Measurements from ENCODE around the gene FCN1.

The FCN1 gene

GRCh38 chr9:134951461-134951860 lies 33.7 kb upstream of the FCN1 start:
- H3K27ac ChIP-seq (ENCODE audit: low read depth, low read length): no peak overlapping the region
- no peak overlapping the region for H2AFZ ChIP-seq (ENCODE audit: low read length, unreplicated experiment)
- no peaks in the 10 kb centered on the region for H3K36me3 ChIP-seq (ENCODE audit: insufficient read depth, low read length)
- H3K4me3 ChIP-seq (ENCODE audit: low read depth, low read length): no peak overlapping the region
- H3K79me2 ChIP-seq (ENCODE audit: control insufficient read depth, insufficient read depth, low read length, unreplicated experiment): no peaks in the 10 kb centered on the region
- peaks cover 47% of the 10 kb centered on the region for H3K27me3 ChIP-seq (ENCODE audit: insufficient read depth, low read length)
- no peaks in the 10 kb centered on the region for H3K4me1 ChIP-seq (ENCODE audit: control insufficient read depth, insufficient read depth, low read length, unreplicated experiment)

GRCh38 chr9:134950386-134951210 lies 32.9 kb upstream of the FCN1 start:
- Histone ChIP-seq H3K4me1 (ENCODE audit: control insufficient read depth, insufficient read depth, low read length, unreplicated experiment) (no peaks in the 10 kb centered on the region), H3K36me3 (ENCODE audit: insufficient read depth, low read length) (no peaks in the 10 kb centered on the region), H3K27me3 (ENCODE audit: insufficient read depth, low read length) (peaks cover 56% of the 10 kb centered on the region), H3K27ac (ENCODE audit: low read depth, low read length) (no peak overlapping the region), H3K79me2 (ENCODE audit: control insufficient read depth, insufficient read depth, low read length, unreplicated experiment) (no peaks in the 10 kb centered on the region), H3K4me3 (ENCODE audit: low read depth, low read length) (no peak overlapping the region), H2AFZ (ENCODE audit: low read length, unreplicated experiment) (no peak overlapping the region)

DNA sequence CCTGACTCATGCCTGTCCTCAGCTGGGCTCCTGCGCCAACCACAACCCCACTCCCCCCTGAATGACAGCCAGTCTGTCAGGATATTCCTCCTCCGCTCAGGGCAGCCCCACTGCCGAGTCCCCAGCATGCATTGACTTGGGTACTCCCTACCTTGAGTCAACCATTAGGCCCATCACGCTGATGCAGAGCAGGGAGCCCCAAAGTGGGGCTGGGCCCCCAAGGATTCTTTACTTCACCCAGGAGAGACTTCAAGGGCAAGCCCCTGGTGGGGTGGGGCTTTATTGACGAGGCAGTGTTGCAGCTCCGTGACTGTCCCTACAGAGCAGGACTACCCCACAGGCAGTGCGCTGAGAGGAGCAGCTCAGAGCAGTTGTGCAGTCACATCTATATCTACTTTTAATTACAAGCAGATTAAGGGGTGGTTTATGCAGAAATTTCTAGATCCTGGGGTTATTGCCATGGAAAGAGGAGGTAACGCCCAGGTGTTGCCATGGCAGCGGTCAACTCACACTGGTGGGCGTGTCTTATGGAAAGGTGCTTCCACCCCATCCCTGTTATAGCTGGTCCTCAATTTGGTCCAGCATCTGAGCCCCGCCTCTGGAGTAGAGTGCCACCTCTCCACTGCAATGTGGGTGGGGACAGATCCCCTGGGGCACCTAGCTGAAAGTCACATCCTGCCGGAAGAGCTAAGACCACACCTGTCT lies 32.1 kb upstream of the FCN1 start:
- Histone ChIP-seq H3K4me3 (ENCODE audit: low read depth, low read length) (no peak overlapping the region), H3K27me3 (ENCODE audit: insufficient read depth, low read length) (peaks cover 54% of the 10 kb centered on the region), H3K79me2 (ENCODE audit: control insufficient read depth, insufficient read depth, low read length, unreplicated experiment) (no peaks in the 10 kb centered on the region), H3K4me1 (ENCODE audit: control insufficient read depth, insufficient read depth, low read length, unreplicated experiment) (no peaks in the 10 kb centered on the region), H2AFZ (ENCODE audit: low read length, unreplicated experiment) (no peak overlapping the region), H3K27ac (ENCODE audit: low read depth, low read length) (no peak overlapping the region), H3K36me3 (ENCODE audit: insufficient read depth, low read length) (no peaks in the 10 kb centered on the region)

DNA sequence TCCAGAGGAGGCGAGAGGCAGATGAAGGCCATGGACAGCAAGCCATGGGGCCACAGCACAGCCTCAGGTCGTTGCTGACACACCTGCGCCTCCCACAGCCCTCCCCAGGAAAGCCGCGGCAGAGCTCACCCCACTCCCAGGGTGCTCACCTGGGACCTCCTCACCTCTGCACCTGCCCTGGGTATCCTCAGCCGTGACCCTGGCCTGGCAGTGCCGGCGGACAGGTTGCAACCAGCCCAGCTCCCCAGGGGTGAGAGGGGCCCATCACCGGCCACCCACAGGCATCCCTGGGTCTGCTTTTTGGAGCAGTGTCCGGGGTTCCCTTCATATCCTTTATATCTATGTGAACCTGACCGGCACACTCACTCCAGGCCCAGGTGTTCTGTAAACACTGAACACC lies 30.4 kb upstream of the FCN1 start:
- H3K79me2 ChIP-seq (ENCODE audit: control insufficient read depth, insufficient read depth, low read length, unreplicated experiment): no peaks in the 10 kb centered on the region
- H2AFZ ChIP-seq (ENCODE audit: low read length, unreplicated experiment): no peak overlapping the region
- no peaks in the 10 kb centered on the region for H3K4me1 ChIP-seq (ENCODE audit: control insufficient read depth, insufficient read depth, low read length, unreplicated experiment)
- no peaks in the 10 kb centered on the region for H3K36me3 ChIP-seq (ENCODE audit: insufficient read depth, low read length)
- H3K27me3 ChIP-seq (ENCODE audit: insufficient read depth, low read length): peaks cover 67% of the 10 kb centered on the region
- no peak overlapping the region for H3K27ac ChIP-seq (ENCODE audit: low read depth, low read length)
- H3K4me3 ChIP-seq (ENCODE audit: low read depth, low read length): no peak overlapping the region

- no peak overlapping the region for H3K27ac ChIP-seq (ENCODE audit: low read depth, low read length)
- no peak overlapping the region for H3K4me3 ChIP-seq (ENCODE audit: low read depth, low read length)
- no peaks in the 10 kb centered on the region for H3K79me2 ChIP-seq (ENCODE audit: control insufficient read depth, insufficient read depth, low read length, unreplicated experiment)
- peaks cover 72% of the 10 kb centered on the region for H3K27me3 ChIP-seq (ENCODE audit: insufficient read depth, low read length)
- H3K4me1 ChIP-seq (ENCODE audit: control insufficient read depth, insufficient read depth, low read length, unreplicated experiment): peaks cover under 1% of the 10 kb centered on the region
- H3K36me3 ChIP-seq (ENCODE audit: insufficient read depth, low read length): no peaks in the 10 kb centered on the region
- no peak overlapping the region for H2AFZ ChIP-seq (ENCODE audit: low read length, unreplicated experiment)
Observed at GRCh38 chr9:134947265-134947955, 29.7 kb upstream of the FCN1 start.

DNA sequence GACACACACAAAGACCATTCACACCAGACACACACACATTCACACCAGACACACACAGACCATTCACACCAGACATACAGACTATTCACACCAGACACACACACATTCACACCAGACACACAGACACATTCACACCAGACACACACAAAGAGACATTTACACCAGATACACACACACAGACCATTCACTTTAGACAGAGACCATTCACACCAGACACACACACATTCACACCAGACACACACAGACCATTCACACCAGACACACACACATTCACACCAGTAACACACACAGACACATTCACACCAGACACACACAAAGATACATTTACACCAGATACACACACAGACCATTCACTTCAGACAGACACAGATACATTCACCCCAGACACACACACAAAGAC lies 29.0 kb upstream of the FCN1 start:
- peaks cover 72% of the 10 kb centered on the region for H3K27me3 ChIP-seq (ENCODE audit: insufficient read depth, low read length)
- H3K36me3 ChIP-seq (ENCODE audit: insufficient read depth, low read length): no peaks in the 10 kb centered on the region
- H3K27ac ChIP-seq (ENCODE audit: low read depth, low read length): no peak overlapping the region
- H3K4me1 ChIP-seq (ENCODE audit: control insufficient read depth, insufficient read depth, low read length, unreplicated experiment): peaks cover 4% of the 10 kb centered on the region
- no peaks in the 10 kb centered on the region for H3K79me2 ChIP-seq (ENCODE audit: control insufficient read depth, insufficient read depth, low read length, unreplicated experiment)
- H2AFZ ChIP-seq (ENCODE audit: low read length, unreplicated experiment): no peak overlapping the region
- no peak overlapping the region for H3K4me3 ChIP-seq (ENCODE audit: low read depth, low read length)

- Histone ChIP-seq H3K27me3 (ENCODE audit: insufficient read depth, low read length) (peaks cover 75% of the 10 kb centered on the region), H3K27ac (ENCODE audit: low read depth, low read length) (no peak overlapping the region), H3K36me3 (ENCODE audit: insufficient read depth, low read length) (no peaks in the 10 kb centered on the region), H3K4me1 (ENCODE audit: control insufficient read depth, insufficient read depth, low read length, unreplicated experiment) (peaks cover 4% of the 10 kb centered on the region), H3K79me2 (ENCODE audit: control insufficient read depth, insufficient read depth, low read length, unreplicated experiment) (no peaks in the 10 kb centered on the region), H2AFZ (ENCODE audit: low read length, unreplicated experiment) (no peak overlapping the region), H3K4me3 (ENCODE audit: low read depth, low read length) (no peak overlapping the region)
Observed at GRCh38 chr9:134945509-134946275, 28.0 kb upstream of the FCN1 start.

DNA sequence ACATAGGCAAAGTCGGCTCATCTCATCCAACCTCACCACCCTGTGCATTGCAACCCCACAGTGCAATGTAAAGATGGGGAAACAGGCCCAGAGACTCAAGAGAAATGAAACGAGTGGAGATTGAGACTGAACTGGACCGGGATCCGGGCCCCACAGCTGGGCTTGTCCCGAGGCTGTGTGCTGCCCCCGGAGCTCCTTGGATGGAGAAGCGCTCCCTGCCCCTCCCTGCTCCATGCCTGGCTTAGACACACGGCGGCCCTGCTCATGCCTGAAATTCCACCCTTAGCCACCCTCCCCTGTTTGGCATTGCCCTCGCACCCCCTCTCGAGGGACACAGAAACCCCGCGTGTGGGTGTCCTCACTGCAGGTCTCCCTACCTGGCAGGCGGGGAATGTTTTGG lies 27.2 kb upstream of the FCN1 start:
- no peaks in the 10 kb centered on the region for H3K36me3 ChIP-seq (ENCODE audit: insufficient read depth, low read length)
- H3K79me2 ChIP-seq (ENCODE audit: control insufficient read depth, insufficient read depth, low read length, unreplicated experiment): no peaks in the 10 kb centered on the region
- H3K4me3 ChIP-seq (ENCODE audit: low read depth, low read length): no peak overlapping the region
- H3K4me1 ChIP-seq (ENCODE audit: control insufficient read depth, insufficient read depth, low read length, unreplicated experiment): peaks cover 4% of the 10 kb centered on the region
- no peak overlapping the region for H2AFZ ChIP-seq (ENCODE audit: low read length, unreplicated experiment)
- H3K27ac ChIP-seq (ENCODE audit: low read depth, low read length): no peak overlapping the region
- peaks cover 77% of the 10 kb centered on the region for H3K27me3 ChIP-seq (ENCODE audit: insufficient read depth, low read length)

DNA sequence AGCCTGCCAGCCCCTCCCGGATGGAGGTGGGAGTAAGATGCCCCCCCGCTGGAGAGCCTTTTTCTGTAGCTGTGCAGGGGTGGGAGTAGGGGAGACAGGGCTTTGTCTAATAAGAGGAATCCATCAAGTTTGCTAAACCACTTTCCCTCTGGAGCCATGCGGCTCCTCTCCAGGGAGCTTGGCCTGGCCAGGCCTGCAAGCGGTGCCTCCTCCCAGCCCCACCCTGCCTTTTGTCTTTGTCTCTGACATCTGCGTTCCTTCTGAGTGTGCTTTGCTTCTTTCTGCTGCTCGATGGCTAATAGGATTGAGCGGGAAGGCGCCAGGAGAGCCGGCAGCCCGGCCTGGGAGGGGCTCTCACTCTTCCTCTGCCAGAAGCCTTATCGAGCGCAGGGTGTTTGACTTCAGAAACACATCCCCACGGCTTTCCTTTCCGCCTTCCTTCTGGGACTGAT lies 26.7 kb upstream of the FCN1 start:
- Histone ChIP-seq H3K27me3 (ENCODE audit: insufficient read depth, low read length) (peaks cover 80% of the 10 kb centered on the region), H3K4me3 (ENCODE audit: low read depth, low read length) (no peak overlapping the region), H3K27ac (ENCODE audit: low read depth, low read length) (no peak overlapping the region), H2AFZ (ENCODE audit: low read length, unreplicated experiment) (no peak overlapping the region), H3K79me2 (ENCODE audit: control insufficient read depth, insufficient read depth, low read length, unreplicated experiment) (no peaks in the 10 kb centered on the region), H3K36me3 (ENCODE audit: insufficient read depth, low read length) (no peaks in the 10 kb centered on the region), H3K4me1 (ENCODE audit: control insufficient read depth, insufficient read depth, low read length, unreplicated experiment) (peaks cover 4% of the 10 kb centered on the region)

DNA sequence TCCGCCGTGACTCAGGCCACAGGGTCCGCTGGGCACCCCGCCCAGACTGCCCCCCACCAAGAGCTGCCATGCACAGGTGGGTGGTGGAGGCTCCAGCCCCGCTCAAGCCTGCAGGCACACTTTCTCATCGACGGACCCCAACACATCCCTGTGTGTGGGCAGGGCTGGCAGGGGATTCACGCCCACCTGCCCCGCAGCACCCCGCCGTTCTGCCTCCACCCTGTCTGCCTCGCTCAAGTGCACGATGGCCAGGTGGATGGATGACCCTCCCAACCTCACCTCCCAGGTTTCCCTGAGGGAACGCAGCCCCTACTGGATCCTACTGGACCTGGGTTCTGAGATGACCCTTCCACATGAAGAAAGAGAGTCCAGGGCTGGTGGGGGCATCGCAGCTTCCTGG lies 26.1 kb upstream of the FCN1 start:
- no peak overlapping the region for H2AFZ ChIP-seq (ENCODE audit: low read length, unreplicated experiment)
- peaks cover 85% of the 10 kb centered on the region for H3K27me3 ChIP-seq (ENCODE audit: insufficient read depth, low read length)

More for the DNA sequence above, 26.1 kb upstream of the FCN1 start:
- H3K4me1 ChIP-seq (ENCODE audit: control insufficient read depth, insufficient read depth, low read length, unreplicated experiment): peaks cover 4% of the 10 kb centered on the region
- H3K4me3 ChIP-seq (ENCODE audit: low read depth, low read length): no peak overlapping the region
- no peaks in the 10 kb centered on the region for H3K36me3 ChIP-seq (ENCODE audit: insufficient read depth, low read length)
- H3K79me2 ChIP-seq (ENCODE audit: control insufficient read depth, insufficient read depth, low read length, unreplicated experiment): no peaks in the 10 kb centered on the region
- no peak overlapping the region for H3K27ac ChIP-seq (ENCODE audit: low read depth, low read length)

Measured in ACC112 (cell line).